Trophoblast cell (in vitro differentiated cells and primary cell): ENCODE measurements around the gene ADAMTS12.

Experiments
- DNase-seq, 2 donors: peaks; one replicate each; pipeline ENCODE4 v3.0.0-alpha.2; 2016
- H2AFZ ChIP-seq: 2 replicates; pipeline ENCODE4 v1.6.1; 2013; ENCODE audit warnings: low read length, moderate library complexity, mild to moderate bottlenecking; ENCODE audit not compliant: insufficient read depth, poor library complexity
- H2AK5ac ChIP-seq: 2 replicates; pipeline ENCODE4 v1.6.1; 2013; ENCODE audit warnings: mild to moderate bottlenecking, low read length
- H2BK120ac ChIP-seq: 2 replicates; pipeline ENCODE4 v1.6.1; 2013; ENCODE audit warnings: low read length, mild to moderate bottlenecking, moderate library complexity; ENCODE audit not compliant: insufficient read depth, poor library complexity
- H2BK12ac ChIP-seq: 2 replicates; pipeline ENCODE4 v1.6.1; 2013; ENCODE audit warnings: mild to moderate bottlenecking, low read length, moderate library complexity
- H2BK5ac ChIP-seq: 2 replicates; pipeline ENCODE4 v1.6.1; 2013; ENCODE audit warnings: low read length, low read depth, moderate library complexity, mild to moderate bottlenecking; ENCODE audit not compliant: poor library complexity
- H3K14ac ChIP-seq: 2 replicates; pipeline ENCODE4 v1.6.1; 2013; ENCODE audit warnings: mild to moderate bottlenecking, low read length
- H3K18ac ChIP-seq: 2 replicates; pipeline ENCODE4 v1.6.1; 2013; ENCODE audit warnings: mild to moderate bottlenecking, low read length
- H3K23ac ChIP-seq: 2 replicates; pipeline ENCODE4 v1.6.1; 2013; ENCODE audit warnings: low read length
- H3K27ac ChIP-seq: 2 replicates; pipeline ENCODE4 v1.5.1; 2013; ENCODE audit warnings: low read depth, mild to moderate bottlenecking, inconsistent platforms, low read length, moderate library complexity
- H3K27me3 ChIP-seq: 2 replicates; pipeline ENCODE4 v1.6.1; 2013; ENCODE audit warnings: inconsistent platforms, mild to moderate bottlenecking, low read length, moderate library complexity; ENCODE audit not compliant: insufficient read depth
- H3K36me3 ChIP-seq, 2 experiments: 1 replicate in 1 of 2; 2 replicates in 1 of 2; pipeline ENCODE4 v1.6.1; 2013; ENCODE audit warnings: low read length in 2 of 2, mild to moderate bottlenecking in 2 of 2, moderate library complexity in 1 of 2; ENCODE audit not compliant: insufficient read depth in 2 of 2, control insufficient read depth in 1 of 2
- H3K4ac ChIP-seq: 2 replicates; pipeline ENCODE4 v1.6.1; 2013; ENCODE audit warnings: low read depth, mild to moderate bottlenecking, low read length, moderate library complexity
- H3K4me1 ChIP-seq, 2 experiments: 1 replicate in 1 of 2; 2 replicates in 1 of 2; pipeline ENCODE4 v1.6.1; 2013; ENCODE audit warnings: low read length in 2 of 2, mild to moderate bottlenecking in 2 of 2, moderate library complexity in 1 of 2; ENCODE audit not compliant: insufficient read depth in 2 of 2, control insufficient read depth in 1 of 2
- H3K4me2 ChIP-seq: 2 replicates; pipeline ENCODE4 v1.6.1; 2013; ENCODE audit warnings: inconsistent platforms, mild to moderate bottlenecking, low read length, moderate library complexity
- H3K4me3 ChIP-seq: 2 replicates; pipeline ENCODE4 v1.5.1; 2013; ENCODE audit warnings: mild to moderate bottlenecking, low read depth, low read length, inconsistent platforms
- H3K79me1 ChIP-seq: one replicate; pipeline ENCODE4 v1.6.1; 2013; ENCODE audit warnings: low read length
- H3K79me2 ChIP-seq: 2 replicates; pipeline ENCODE4 v1.6.1; 2013; ENCODE audit warnings: low read length, mild to moderate bottlenecking; ENCODE audit not compliant: control insufficient read depth, insufficient read depth, poor library complexity
- H3K9ac ChIP-seq: 2 replicates; pipeline ENCODE4 v1.6.1; 2013; ENCODE audit warnings: mild to moderate bottlenecking, low read length
- H3K9me3 ChIP-seq: 2 replicates; pipeline ENCODE4 v1.6.1; 2013; ENCODE audit warnings: low read depth, mild to moderate bottlenecking, control low read depth, inconsistent platforms, low read length; ENCODE audit not compliant: insufficient read depth
- H4K12ac ChIP-seq: 2 replicates; pipeline ENCODE4 v1.6.1; 2013; ENCODE audit warnings: low read depth, mild to moderate bottlenecking, low read length, moderate library complexity
- H4K8ac ChIP-seq: 2 replicates; pipeline ENCODE4 v1.6.1; 2013; ENCODE audit warnings: low read depth, mild to moderate bottlenecking, low read length, moderate library complexity
- H4K91ac ChIP-seq: one replicate; pipeline ENCODE4 v1.6.1; 2013; ENCODE audit warnings: low read depth, mild to moderate bottlenecking, low read length, moderate library complexity
- WGBS: extraction: QIAGEN DNeasy Blood & Tissue Kit; methylation state at CpG from one replicate; pipeline ENCODE4 v1.1.7; 2013; ENCODE audit warnings: missing lambda C conversion rate; ENCODE audit not compliant: insufficient read length, insufficient coverage; ENCODE audit errors: extremely low coverage; 5-methylcytosine and 5-hydroxymethylcytosine counted together

Gene ADAMTS12

DNA sequence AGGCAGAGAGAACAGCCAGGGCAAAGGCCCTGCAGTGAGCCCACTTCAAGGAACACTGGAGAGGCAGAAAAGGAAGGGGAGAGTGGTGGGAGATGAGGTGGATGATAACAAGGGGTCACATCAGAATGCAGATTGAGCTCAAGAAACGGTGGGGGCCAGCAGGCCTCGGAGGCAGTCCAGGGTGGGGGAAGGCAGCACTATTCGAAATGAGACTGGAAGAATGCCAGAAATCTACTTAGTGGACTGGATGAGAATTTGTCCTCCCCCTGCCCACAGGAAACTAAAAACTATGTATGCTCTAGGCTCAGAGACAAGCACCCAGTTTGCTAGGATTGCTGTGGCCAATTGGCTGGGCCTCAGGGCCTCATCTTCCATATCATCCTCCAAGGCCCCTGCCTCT lies 148.7 kb downstream of the ADAMTS12 start:
- Histone ChIP-seq H3K4me1 (peaks cover 4% of the 10 kb centered on the region in 2 experiments), H4K12ac (no peak overlapping the region), H3K9ac (no peak overlapping the region), H3K14ac (no peak overlapping the region), H3K4ac (no peak overlapping the region), H3K9me3 (peaks cover 4% of the 10 kb centered on the region), H2AK5ac (no peak overlapping the region), H3K27me3 (no peaks in the 10 kb centered on the region), H3K18ac (no peak overlapping the region), H2BK120ac (no peak overlapping the region), H3K79me2 (no peaks in the 10 kb centered on the region), H3K4me2 (no peak overlapping the region), H3K36me3 (no peaks in the 10 kb centered on the region), H4K91ac (no peak overlapping the region), H2BK12ac (no peak overlapping the region), H4K8ac (no peak overlapping the region), H2BK5ac (no peak overlapping the region), H3K23ac (no peak overlapping the region), H2AFZ (no peak overlapping the region), H3K4me3 (no peak overlapping the region), H3K79me1 (no peaks in the 10 kb centered on the region), H3K27ac (no peak overlapping the region)
- DNase-seq, result no peak
- no CpG with 5 or more reads among the region's 3 CpGs for WGBS

DNA sequence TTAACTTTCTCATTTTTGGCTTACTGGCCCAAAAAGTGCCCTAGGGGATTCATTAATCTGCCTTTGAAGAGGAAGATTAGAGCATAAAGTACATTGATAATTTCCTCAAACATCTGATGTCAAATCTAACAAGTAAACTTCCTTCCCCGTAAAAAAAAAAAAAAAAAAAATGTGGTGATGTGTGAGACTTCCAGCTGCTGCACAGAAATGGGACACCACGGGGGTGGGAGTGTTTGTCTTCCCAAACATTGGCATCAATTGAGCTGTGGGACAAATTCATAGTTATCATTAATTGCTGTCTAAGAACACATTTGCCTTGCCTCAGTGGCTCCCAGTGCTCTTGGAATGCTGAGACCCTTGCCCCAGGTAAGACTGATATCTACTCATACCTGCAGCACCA lies 149.6 kb downstream of the ADAMTS12 start:
- H3K23ac ChIP-seq, result no peak overlapping the region
- no peak overlapping the region for H3K18ac ChIP-seq
- no CpG with 5 or more reads among the region's 2 CpGs for WGBS
- no peaks in the 10 kb centered on the region for H3K27me3 ChIP-seq
- H3K4me3 ChIP-seq, result no peak overlapping the region
- H4K91ac ChIP-seq, result no peak overlapping the region
- H2BK12ac ChIP-seq, result no peak overlapping the region
- no peak overlapping the region for H2AFZ ChIP-seq
- H3K9ac ChIP-seq, result no peak overlapping the region
- no peak overlapping the region for H3K4ac ChIP-seq
- H3K9me3 ChIP-seq, result peaks cover 4% of the 10 kb centered on the region
- H3K14ac ChIP-seq, result no peak overlapping the region
- no peak overlapping the region for H2BK5ac ChIP-seq
- no peaks in the 10 kb centered on the region for H3K36me3 ChIP-seq
- H3K4me1 ChIP-seq, result peaks cover 4% of the 10 kb centered on the region in 2 experiments
- H4K12ac ChIP-seq, result no peak overlapping the region
- H2BK120ac ChIP-seq, result no peak overlapping the region
- no peak for DNase-seq
- no peak overlapping the region for H4K8ac ChIP-seq
- no peaks in the 10 kb centered on the region for H3K79me1 ChIP-seq
- H3K79me2 ChIP-seq, result no peaks in the 10 kb centered on the region
- H3K4me2 ChIP-seq, result no peak overlapping the region
- no peak overlapping the region for H2AK5ac ChIP-seq
- no peak overlapping the region for H3K27ac ChIP-seq

DNA sequence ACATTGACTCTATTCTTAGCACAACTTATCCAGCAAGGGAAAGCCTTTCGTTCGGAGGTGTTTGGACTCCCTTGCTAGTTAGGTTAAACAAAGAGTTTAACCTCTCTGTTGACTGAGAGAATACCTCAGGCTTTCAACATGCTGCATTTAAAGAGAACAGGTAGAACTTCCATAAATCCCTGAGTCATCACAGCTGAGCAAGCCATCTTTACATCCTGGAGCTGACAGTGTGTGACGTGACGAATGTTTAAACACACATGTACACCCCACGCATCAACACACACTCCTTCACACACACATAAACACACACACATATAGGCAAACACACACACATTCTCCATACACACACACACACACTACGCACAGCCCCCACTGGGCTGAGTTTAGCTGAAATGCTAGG lies 152.8 kb downstream of the ADAMTS12 start:
- Histone ChIP-seq H2BK5ac (no peak overlapping the region), H3K23ac (no peak overlapping the region), H3K18ac (no peak overlapping the region), H2AFZ (no peak overlapping the region), H3K9ac (no peak overlapping the region), H4K91ac (no peak overlapping the region), H3K36me3 (no peaks in the 10 kb centered on the region), H3K4me2 (no peak overlapping the region), H3K4me3 (no peak overlapping the region), H3K9me3 (peaks cover 4% of the 10 kb centered on the region), H4K8ac (no peak overlapping the region), H3K4ac (no peak overlapping the region), H3K79me1 (no peaks in the 10 kb centered on the region), H3K79me2 (no peaks in the 10 kb centered on the region), H2BK12ac (no peak overlapping the region), H4K12ac (no peak overlapping the region), H2AK5ac (no peak overlapping the region), H3K27me3 (no peaks in the 10 kb centered on the region), H3K4me1 (peaks cover 6 to 10% of the 10 kb centered on the region in 2 experiments), H3K14ac (no peak overlapping the region), H3K27ac (no peak overlapping the region), H2BK120ac (no peak overlapping the region)
- DNase-seq, result no peak
- 100% methylated on average over 1 of the region's 6 CpGs for WGBS

DNA sequence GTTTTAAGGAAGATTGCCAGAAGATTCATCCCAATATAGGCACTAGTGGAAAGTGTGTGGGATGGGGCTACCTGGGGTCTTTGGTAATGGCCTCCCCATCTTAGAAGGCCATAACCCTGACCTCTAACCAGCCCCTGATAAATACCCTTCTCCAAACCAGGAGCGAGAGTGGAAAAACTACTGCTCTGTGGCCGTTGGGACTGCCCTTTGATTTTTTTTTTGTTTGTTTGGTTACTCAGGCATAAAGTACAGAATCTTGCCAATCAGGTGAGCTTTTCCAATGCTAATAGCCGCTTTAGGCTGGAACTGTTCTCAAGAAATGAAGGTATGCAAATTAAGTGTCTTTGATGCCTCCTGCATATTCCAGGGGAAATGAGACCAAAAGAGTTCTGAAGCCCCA lies 153.7 kb downstream of the ADAMTS12 start:
- no peak overlapping the region for H3K9ac ChIP-seq
- peaks cover 6 to 8% of the 10 kb centered on the region in 2 experiments for H3K4me1 ChIP-seq
- no peak overlapping the region for H2AFZ ChIP-seq
- no peak overlapping the region for H4K91ac ChIP-seq
- no peaks in the 10 kb centered on the region for H3K36me3 ChIP-seq
- WGBS, result no CpG with 5 or more reads among the region's 3 CpGs
- H3K4me2 ChIP-seq, result no peak overlapping the region
- no peak overlapping the region for H2AK5ac ChIP-seq
- no peaks in the 10 kb centered on the region for H3K79me2 ChIP-seq
- no peak overlapping the region for H3K14ac ChIP-seq
- no peak overlapping the region for H3K18ac ChIP-seq
- no peak overlapping the region for H4K12ac ChIP-seq
- peaks cover 4% of the 10 kb centered on the region for H3K9me3 ChIP-seq
- no peaks in the 10 kb centered on the region for H3K27me3 ChIP-seq
- H2BK12ac ChIP-seq, result no peak overlapping the region
- H3K4ac ChIP-seq, result no peak overlapping the region
- no peak overlapping the region for H3K4me3 ChIP-seq
- H2BK5ac ChIP-seq, result no peak overlapping the region
- H3K23ac ChIP-seq, result no peak overlapping the region
- no peak overlapping the region for H2BK120ac ChIP-seq
- DNase-seq, result no peak
- no peak overlapping the region for H4K8ac ChIP-seq
- H3K27ac ChIP-seq, result no peak overlapping the region
- no peaks in the 10 kb centered on the region for H3K79me1 ChIP-seq
